D341Med (cell line): ENCODE results near the gene GRM3.

Source experiments
- DNase-seq: peaks from one replicate; pipeline ENCODE4 v3.0.0; 2012; ENCODE audit warnings: low spot score

The GRM3 gene

GRCh38 chr7:86786376-86786775 is 142.7 kb downstream of the GRM3 start:
- no peak for DNase-seq

GRCh38 chr7:86788948-86789347 is 145.2 kb downstream of the GRM3 start:
- DNase-seq = no peak

GRCh38 chr7:86790383-86790782 is 146.7 kb downstream of the GRM3 start:
- DNase-seq = no peak

GRCh38 chr7:86792260-86792659 is 148.6 kb downstream of the GRM3 start:
- no peak for DNase-seq

- no peak for DNase-seq
Observed at GRCh38 chr7:86793136-86793535, 149.4 kb downstream of the GRM3 start.

- DNase-seq = peak; percentile 44
Observed at GRCh38 chr7:86814661-86815379, 171.1 kb downstream of the GRM3 start.

GRCh38 chr7:86815556-86815955 is 171.8 kb downstream of the GRM3 start:
- DNase-seq = no peak

GRCh38 chr7:86818903-86819302 is 175.2 kb downstream of the GRM3 start:
- no peak for DNase-seq

- no peak for DNase-seq
Observed at GRCh38 chr7:86823769-86824168, 180.1 kb downstream of the GRM3 start.

GRCh38 chr7:86825264-86825663 is 181.6 kb downstream of the GRM3 start:
- no peak for DNase-seq

GRCh38 chr7:86826948-86827347 is 183.2 kb downstream of the GRM3 start:
- DNase-seq = no peak

GRCh38 chr7:86833360-86833759 is 189.7 kb downstream of the GRM3 start:
- no peak for DNase-seq

- DNase-seq = no peak
Observed at GRCh38 chr7:86837235-86837634, 193.5 kb downstream of the GRM3 start.

- no peak for DNase-seq
Observed at GRCh38 chr7:86844608-86845007, 200.9 kb downstream of the GRM3 start.

- DNase-seq = no peak
Observed at GRCh38 chr7:86846494-86847190, 202.9 kb downstream of the GRM3 start.

- DNase-seq = no peak
Observed at GRCh38 chr7:86848226-86848625, 204.5 kb downstream of the GRM3 start.

GRCh38 chr7:86851566-86851965 is 207.9 kb downstream of the GRM3 start:
- DNase-seq = no peak

- DNase-seq = no peak
Observed at GRCh38 chr7:86863452-86863851, 219.7 kb downstream of the GRM3 start.

GRCh38 chr7:86867163-86867762 is 223.6 kb downstream of the GRM3 start:
- no peak for DNase-seq

- no peak for DNase-seq
Observed at GRCh38 chr7:86876146-86876545, 232.4 kb downstream of the GRM3 start.

- no peak for DNase-seq
Observed at GRCh38 chr7:86884152-86884551, 240.4 kb downstream of the GRM3 start.

GRCh38 chr7:86889501-86889900 is 245.8 kb downstream of the GRM3 start:
- DNase-seq = no peak

- DNase-seq = no peak
Observed at GRCh38 chr7:86898171-86898570, 254.5 kb downstream of the GRM3 start.
